HCT116 (cell line): Measurements from ENCODE around the gene DBET.

Source experiments
- CBX3 ChIP-seq: IDR thresholded peaks from 2 replicates; pipeline ENCODE4 v1.6.1; 2012; ENCODE audit warnings: low read depth
- CEBPB ChIP-seq: IDR thresholded peaks from 2 replicates; pipeline ENCODE4 v1.6.1; 2012; ENCODE audit warnings: low read depth
- CTCF ChIP-seq, 3 experiments: fragments of 200-600 bp in 1 of 3; sonication (generic) in 1 of 3; IDR thresholded peaks in 2 of 3; conservative IDR thresholded peaks in 1 of 3; 2 replicates each; pipeline ENCODE4 v1.5.1; 2012 to 2017; ENCODE audit warnings: low read depth in 2 of 3, low read length in 2 of 3, antibody characterized with exemption in 1 of 3, borderline replicate concordance in 1 of 3, control low read depth in 1 of 3, mild to moderate bottlenecking in 1 of 3, mixed read lengths in 1 of 3, mixed run types in 1 of 3, moderate library complexity in 1 of 3; ENCODE audit not compliant: insufficient read depth in 1 of 3
- EZH2 ChIP-seq: fragments of 200-600 bp; sonication (generic); IDR thresholded peaks from 2 replicates; pipeline ENCODE4 v1.6.1; 2017; ENCODE audit warnings: antibody characterized with exemption, mixed run types
- JUND ChIP-seq: IDR thresholded peaks from 2 replicates; pipeline ENCODE4 v1.6.1; 2012
- MAX ChIP-seq: IDR thresholded peaks from 2 replicates; pipeline ENCODE4 v1.6.1; 2012
- POLR2A ChIP-seq: IDR thresholded peaks from 2 replicates; pipeline ENCODE4 v1.7.0; 2011; ENCODE audit warnings: borderline replicate concordance; ENCODE audit not compliant: insufficient read depth, insufficient read length; ENCODE audit errors: extremely low read depth
- RAD21 ChIP-seq: IDR thresholded peaks from 2 replicates; pipeline ENCODE4 v1.6.1; 2012; ENCODE audit warnings: low read depth, mild to moderate bottlenecking
- REST ChIP-seq: IDR thresholded peaks from 2 replicates; pipeline ENCODE4 v1.6.1; 2012; ENCODE audit warnings: low read depth
- SIN3A ChIP-seq: IDR thresholded peaks from 2 replicates; pipeline ENCODE4 v1.6.1; 2012; ENCODE audit warnings: low read depth
- SRF ChIP-seq: IDR thresholded peaks from 2 replicates; pipeline ENCODE4 v1.6.1; 2012; ENCODE audit warnings: low read depth
- YY1 ChIP-seq: IDR thresholded peaks from 2 replicates; pipeline ENCODE4 v1.6.1; 2011; ENCODE audit warnings: low read length, low read depth, moderate library complexity, mild to moderate bottlenecking; ENCODE audit not compliant: insufficient replicate concordance; ENCODE audit errors: extremely low read depth
- ZNF274 ChIP-seq: fragments of 200-500 bp; sonication (Bioruptor generic); IDR thresholded peaks from 2 replicates; pipeline ENCODE4 v1.6.1; 2014; ENCODE audit warnings: mild to moderate bottlenecking, low read depth, low read length, inconsistent platforms
- TF ChIP-seq, protein P1 (sequence below): IDR thresholded peaks from 2 replicates; pipeline ENCODE4 v1.6.1; 2012

DNA sequence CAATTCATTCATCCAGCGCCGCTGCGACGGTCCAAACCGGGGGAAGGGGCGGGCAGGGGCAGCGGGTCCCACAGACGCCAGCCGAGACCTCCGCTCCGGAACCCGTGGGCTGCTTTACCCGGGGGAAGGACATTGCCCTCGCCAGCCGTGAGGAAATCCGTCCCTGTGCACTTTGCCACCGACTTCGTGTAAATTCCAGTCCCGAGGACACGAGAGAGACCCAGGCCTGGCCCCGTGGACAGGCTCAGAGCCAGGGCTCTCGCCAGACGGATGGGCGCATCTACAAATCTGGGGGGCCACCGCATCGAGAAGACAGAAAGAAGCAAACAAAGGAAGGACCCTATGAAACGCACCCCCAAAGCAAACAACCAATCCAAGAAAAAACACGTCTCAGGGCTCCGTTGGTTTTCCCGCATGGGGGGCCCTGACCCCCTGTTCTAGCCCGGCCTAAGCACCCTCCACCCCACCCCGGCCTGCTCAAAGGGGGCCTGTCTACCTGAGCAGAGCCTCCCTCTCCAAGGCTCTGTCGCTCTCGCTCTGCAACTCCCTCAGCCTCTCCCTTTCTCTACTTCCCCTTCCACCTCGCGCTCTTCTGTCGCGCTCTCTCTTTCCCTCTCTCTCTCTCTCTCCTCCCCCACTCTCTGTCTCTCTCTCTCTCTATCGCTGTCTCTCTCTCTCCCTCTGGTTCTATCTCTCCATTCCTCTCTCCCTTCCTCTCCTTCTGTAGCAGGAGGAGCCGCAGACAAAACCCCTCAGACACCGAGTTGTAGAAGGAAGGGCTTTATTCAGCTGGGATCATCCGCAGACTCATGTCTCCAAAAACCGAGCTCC, 48.5 kb upstream of the DBET start:
- TF ChIP-seq CTCF (IDR thresholded peaks at IDR 0.05 in 2 of 3, conservative IDR thresholded peaks at IDR 0.05 in 1 of 3; ENCODE audit: borderline replicate concordance in 1 of 3, insufficient read depth in 1 of 3, low read depth in 2 of 3, low read length in 2 of 3): no peak
- no peak for TF ChIP-seq POLR2A
- TF ChIP-seq JUND: no peak
- no peak for TF ChIP-seq MAX
- no peak for TF ChIP-seq RAD21
- no peak for TF ChIP-seq CEBPB
- no peak for TF ChIP-seq CBX3
- TF ChIP-seq REST: no peak
- TF ChIP-seq ZNF274: no peak
- TF ChIP-seq SIN3A: no peak
- TF ChIP-seq YY1: no peak
- TF ChIP-seq EZH2: no peak
- TF ChIP-seq SRF: no peak
- TF ChIP-seq, protein P1, sequence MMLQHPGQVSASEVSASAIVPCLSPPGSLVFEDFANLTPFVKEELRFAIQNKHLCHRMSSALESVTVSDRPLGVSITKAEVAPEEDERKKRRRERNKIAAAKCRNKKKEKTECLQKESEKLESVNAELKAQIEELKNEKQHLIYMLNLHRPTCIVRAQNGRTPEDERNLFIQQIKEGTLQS: no peak
